GM23248 (cell line): Measurements from ENCODE around the gene ASPRV1. TPM values are rescaled to one million over a fixed set of nuclear protein-coding genes. Genes with fewer than 3 reads are reported as not detected.

Source experiments
- DNase-seq: peaks from one replicate; pipeline ENCODE4 v3.0.0-alpha.2; 2015
- H2AFZ ChIP-seq: fragments of 200-600 bp; sonication (generic); 2 replicates; pipeline ENCODE4 v1.6.1; 2016; ENCODE audit warnings: antibody characterized with exemption
- H3F3A ChIP-seq: fragments of 200-600 bp; sonication (generic); 2 replicates; pipeline ENCODE4 v1.6.1; 2016; ENCODE audit warnings: mild to moderate bottlenecking, antibody characterized with exemption, mixed run types; ENCODE audit not compliant: insufficient read depth
- H3K27ac ChIP-seq: fragments of 200-600 bp; sonication (generic); 2 replicates; pipeline ENCODE4 v1.5.1; 2016; ENCODE audit warnings: mild to moderate bottlenecking
- H3K27me3 ChIP-seq: fragments of 200-600 bp; sonication (generic); replicated peaks from 2 replicates; pipeline ENCODE4 v1.6.1; 2016; ENCODE audit warnings: mild to moderate bottlenecking; ENCODE audit not compliant: insufficient read depth
- H3K36me3 ChIP-seq: fragments of 200-600 bp; sonication (generic); 2 replicates; pipeline ENCODE4 v1.6.1; 2016; ENCODE audit warnings: low read depth, mild to moderate bottlenecking
- H3K4me1 ChIP-seq: fragments of 200-600 bp; sonication (generic); 2 replicates; pipeline ENCODE4 v1.6.1; 2016; ENCODE audit warnings: mild to moderate bottlenecking; ENCODE audit not compliant: insufficient read depth
- H3K4me2 ChIP-seq: fragments of 200-600 bp; sonication (generic); one replicate; pipeline ENCODE4 v1.6.1; 2016; ENCODE audit warnings: mild to moderate bottlenecking; ENCODE audit not compliant: unreplicated experiment
- H3K4me3 ChIP-seq: fragments of 200-600 bp; sonication (generic); 2 replicates; pipeline ENCODE4 v1.5.1; 2016; ENCODE audit warnings: mild to moderate bottlenecking
- H3K79me2 ChIP-seq: fragments of 200-600 bp; sonication (generic); 2 replicates; pipeline ENCODE4 v1.6.1; 2016; ENCODE audit warnings: mild to moderate bottlenecking; ENCODE audit not compliant: insufficient read depth
- H3K9ac ChIP-seq: fragments of 200-600 bp; sonication (generic); 2 replicates; pipeline ENCODE4 v1.6.1; 2016; ENCODE audit warnings: mild to moderate bottlenecking
- H3K9me2 ChIP-seq: fragments of 200-600 bp; sonication (generic); 2 replicates; pipeline ENCODE4 v1.6.1; 2016; ENCODE audit warnings: mixed run types, mild to moderate bottlenecking, moderate library complexity; ENCODE audit not compliant: insufficient read depth
- H3K9me3 ChIP-seq: fragments of 200-600 bp; sonication (generic); one replicate; pipeline ENCODE4 v1.6.1; 2017; ENCODE audit warnings: low read depth
- H4K20me1 ChIP-seq: fragments of 200-600 bp; sonication (generic); 2 replicates; pipeline ENCODE4 v1.6.0; 2016; ENCODE audit not compliant: insufficient read depth
- EZH2 ChIP-seq: fragments of 200-600 bp; sonication (generic); IDR thresholded peaks from 2 replicates; pipeline ENCODE4 v1.6.1; 2018; ENCODE audit warnings: antibody characterized with exemption, mild to moderate bottlenecking; ENCODE audit not compliant: insufficient read depth, poor library complexity, severe bottlenecking
- EZH2phosphoT487 ChIP-seq: fragments of 200-600 bp; sonication (generic); IDR thresholded peaks from 2 replicates; pipeline ENCODE4 v1.6.1; 2018; ENCODE audit warnings: antibody characterized with exemption, moderate library complexity, mild to moderate bottlenecking, low read depth; ENCODE audit not compliant: insufficient read depth
- whole genome bisulfite sequencing, 2 experiments: methylation state at CpG; one replicate each; pipeline ENCODE4 v1.1.6; 2015 to 2017; ENCODE audit warnings: low lambda C conversion rate in 2 of 2, low coverage in 1 of 2; ENCODE audit errors: missing lambda C conversion rate in 2 of 2; 5-methylcytosine and 5-hydroxymethylcytosine counted together
- in situ Hi-C: fragments of 300-500 bp; cut with MboI; formaldehyde crosslinking; loops from 2 replicates; pipeline ENCODE4 v1.15.0; 2020
- polyA plus RNA-seq: library from polyadenylated mRNA; unstranded; fragments of >200 nt; fragmentation: Nextera tagmentation; extraction: Ambion mirVana; gene quantifications from 2 replicates; pipeline ENCODE4 v1.2.1, GENCODE V29; 2016
- total RNA-seq: library from RNA; depleted of rRNA; stranded (reverse); fragments of >200 nt; shearing (Covaris generic); gene quantifications from 2 replicates; pipeline ENCODE4 v1.2.3, GENCODE V29; 2014

Gene ASPRV1
- total and polyA plus RNA-seq, 2 experiments from 2014 or later, result 0.24 to 0.86 TPM

DNA sequence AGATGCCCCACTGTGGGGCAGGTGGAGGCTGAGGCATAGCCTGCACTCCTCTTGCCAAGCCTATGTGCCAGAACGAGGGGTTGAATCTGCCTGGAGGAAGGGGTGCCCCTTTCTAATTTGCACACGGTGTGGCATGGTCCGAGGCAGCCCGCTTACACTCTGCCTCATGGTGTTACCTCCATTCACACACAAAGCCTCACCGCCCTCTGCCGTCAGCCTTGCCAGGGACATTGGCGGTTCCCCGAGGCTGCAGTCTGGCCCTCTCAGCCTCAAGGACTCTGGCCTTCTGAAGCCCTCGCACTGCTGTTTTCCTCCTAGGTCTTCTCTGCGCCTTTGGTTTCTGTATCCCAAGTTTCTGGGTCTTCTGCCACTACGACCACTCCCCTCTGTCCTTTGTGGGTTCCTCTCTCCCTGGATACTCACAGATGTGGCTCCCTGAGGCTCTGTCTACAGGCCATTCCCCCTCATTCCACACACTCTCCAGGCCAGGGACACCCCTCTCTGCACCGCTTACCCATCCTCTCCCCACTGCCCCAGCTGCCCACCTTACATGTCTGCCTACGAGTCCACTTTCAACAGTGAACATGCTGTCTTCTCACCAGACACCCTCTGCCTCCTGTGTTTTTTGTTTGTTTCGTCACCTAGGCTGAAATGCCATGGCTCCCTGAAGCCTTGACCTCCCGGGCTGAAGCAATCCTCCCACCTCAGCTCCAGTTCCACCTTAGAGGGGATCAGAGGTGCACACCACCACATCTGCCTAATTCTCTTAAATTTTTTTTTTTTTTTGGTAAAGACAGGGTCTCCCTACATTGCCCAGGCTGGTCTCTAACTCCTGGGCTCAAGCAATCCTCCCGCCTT, 7.9 kb upstream of the ASPRV1 start:
- H4K20me1 ChIP-seq, result no peaks in the 10 kb centered on the region
- H3K36me3 ChIP-seq, result no peaks in the 10 kb centered on the region
- no peaks in the 10 kb centered on the region for H3K79me2 ChIP-seq
- H3K4me2 ChIP-seq, result no peak overlapping the region
- 81 to 85% methylated on average over 16 of the region's 16 CpGs for WGBS, 2 experiments
- no peak for DNase-seq
- H3K27ac ChIP-seq, result no peak overlapping the region
- no peaks in the 10 kb centered on the region for H3K9me2 ChIP-seq
- H3K9me3 ChIP-seq, result no peaks in the 10 kb centered on the region
- no peak overlapping the region for H3K4me3 ChIP-seq
- TF ChIP-seq EZH2phosphoT487 (no peak), EZH2 (no peak)
- no peak overlapping the region for H2AFZ ChIP-seq
- 0 out of 2 replicates have a peak, but pooled peaks cover 6% of the 10 kb centered on the region for H3K4me1 ChIP-seq
- no peak overlapping the region for H3K9ac ChIP-seq
- in situ Hi-C loops, result no loop called here
- no peaks in the 10 kb centered on the region for H3F3A ChIP-seq
- no peaks in the 10 kb centered on the region for H3K27me3 ChIP-seq

DNA sequence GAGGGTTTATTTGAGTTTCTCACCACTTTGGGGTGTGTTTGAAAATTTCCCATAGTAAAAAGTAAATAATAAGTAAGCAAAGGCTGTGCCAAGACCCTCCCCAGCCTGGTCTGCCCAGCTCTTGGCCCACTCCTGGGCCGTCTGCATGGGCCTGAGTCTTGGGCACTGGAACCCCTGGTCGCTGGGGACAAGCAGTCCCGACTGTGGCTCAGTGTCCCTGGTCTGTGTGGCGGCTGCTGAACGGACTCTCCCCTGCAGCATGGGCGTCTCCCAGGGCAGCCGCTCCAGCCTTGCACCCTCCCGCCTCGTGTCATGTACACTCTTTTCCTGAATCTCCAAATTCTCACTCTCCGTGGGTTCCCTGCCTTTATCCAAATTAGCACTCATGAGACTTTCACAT, 7.2 kb upstream of the ASPRV1 start:
- H2AFZ ChIP-seq, result no peak overlapping the region
- WGBS, 2 experiments, result 71 to 80% methylated on average over 10 of the region's 10 CpGs
- no peaks in the 10 kb centered on the region for H3K9me2 ChIP-seq
- no peak for TF ChIP-seq EZH2phosphoT487
- no peak for TF ChIP-seq EZH2
- no peaks in the 10 kb centered on the region for H3K36me3 ChIP-seq
- H3K27me3 ChIP-seq, result no peaks in the 10 kb centered on the region
- no peaks in the 10 kb centered on the region for H3K9me3 ChIP-seq
- no peaks in the 10 kb centered on the region for H3K79me2 ChIP-seq
- H3K27ac ChIP-seq, result no peak overlapping the region
- H3K4me1 ChIP-seq, result 0 out of 2 replicates have a peak, but pooled peaks cover 6% of the 10 kb centered on the region
- H3K9ac ChIP-seq, result no peak overlapping the region
- no peak overlapping the region for H3K4me2 ChIP-seq
- in situ Hi-C loops, result no loop called here
- no peak overlapping the region for H3K4me3 ChIP-seq
- no peaks in the 10 kb centered on the region for H4K20me1 ChIP-seq
- no peaks in the 10 kb centered on the region for H3F3A ChIP-seq
- DNase-seq, result no peak

DNA sequence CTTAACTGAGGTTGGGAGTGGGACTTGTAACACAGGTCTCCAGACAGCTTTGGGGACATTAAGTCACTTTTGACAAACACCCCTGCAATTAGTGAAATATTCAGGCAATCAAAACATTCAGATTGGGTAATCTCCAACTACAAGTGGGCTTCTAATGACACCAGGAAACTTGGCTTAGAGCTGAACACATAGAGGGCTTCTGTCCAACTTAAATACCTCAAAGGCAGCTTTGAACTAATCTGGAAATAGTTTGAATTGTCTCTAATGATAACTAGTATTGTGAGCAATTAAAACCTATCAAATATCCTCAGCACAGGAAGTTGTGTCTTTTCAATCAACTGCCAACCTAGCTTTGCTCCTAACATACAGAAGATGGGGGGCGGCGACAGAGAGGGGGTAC, 5.1 kb upstream of the ASPRV1 start:
- Histone ChIP-seq H3K27ac (no peak overlapping the region), H3K27me3 (no peaks in the 10 kb centered on the region), H3K9me3 (no peaks in the 10 kb centered on the region), H3K36me3 (no peaks in the 10 kb centered on the region), H3K4me3 (no peak overlapping the region), H2AFZ (no peak overlapping the region), H3K9me2 (no peaks in the 10 kb centered on the region), H4K20me1 (no peaks in the 10 kb centered on the region), H3K79me2 (no peaks in the 10 kb centered on the region), H3K9ac (no peak overlapping the region), H3K4me1 (no peaks in the 10 kb centered on the region), H3K4me2 (no peak overlapping the region), H3F3A (no peaks in the 10 kb centered on the region)
- 69 to 80% methylated on average over 2 of the region's 2 CpGs for whole genome bisulfite sequencing, 2 experiments
- in situ Hi-C loops, result no loop called here
- TF ChIP-seq EZH2 (no peak), EZH2phosphoT487 (no peak)
- DNase-seq, result no peak

DNA sequence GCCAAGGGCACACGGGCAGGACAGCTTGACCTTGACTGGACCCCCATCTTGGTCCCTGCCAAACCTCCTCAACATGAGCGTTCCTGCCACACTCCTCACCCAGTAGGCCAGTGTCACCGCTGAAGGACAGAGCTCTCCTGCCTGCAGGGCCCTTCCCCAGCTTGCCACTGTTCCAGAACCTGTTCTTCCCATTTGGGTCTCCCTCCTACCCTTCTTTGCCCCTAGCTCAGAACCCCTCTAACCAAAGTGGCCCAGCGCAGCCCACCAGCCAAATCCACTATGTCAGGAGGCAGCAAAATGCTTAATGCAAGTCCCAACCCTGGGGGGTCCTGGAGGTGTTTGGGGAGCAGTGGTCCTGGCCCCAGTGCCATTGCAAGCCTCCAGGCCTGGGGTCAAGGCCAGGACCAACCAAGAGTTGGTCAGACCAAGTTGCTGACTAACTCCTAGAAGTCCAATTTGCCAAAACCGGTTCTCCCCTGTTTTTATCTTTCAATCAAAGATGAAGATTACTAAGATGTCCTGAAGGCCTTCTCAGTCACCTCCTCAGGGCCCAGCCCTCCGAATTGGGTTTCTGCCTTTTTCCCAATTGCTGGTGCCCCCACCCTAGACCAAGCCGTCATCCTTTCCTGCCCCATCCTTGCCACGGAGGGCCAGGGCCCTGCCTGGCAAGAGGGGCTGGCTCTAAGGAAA, 4.5 kb upstream of the ASPRV1 start:
- in situ Hi-C loops, result no loop called here
- Histone ChIP-seq H3K79me2 (no peaks in the 10 kb centered on the region), H3K9me3 (no peaks in the 10 kb centered on the region), H3K4me2 (no peak overlapping the region), H3K9me2 (no peaks in the 10 kb centered on the region), H4K20me1 (no peaks in the 10 kb centered on the region), H3F3A (no peaks in the 10 kb centered on the region), H3K27me3 (no peaks in the 10 kb centered on the region), H3K36me3 (no peaks in the 10 kb centered on the region), H3K27ac (no peak overlapping the region), H3K4me1 (no peaks in the 10 kb centered on the region), H3K4me3 (no peak overlapping the region), H3K9ac (no peak overlapping the region), H2AFZ (no peak overlapping the region)
- DNase-seq, result no peak
- TF ChIP-seq EZH2phosphoT487 (no peak), EZH2 (no peak)
- WGBS, 2 experiments, result 78 to 79% methylated on average over 8 of the region's 8 CpGs
